GM19023 (cell line): ENCODE results near the gene PDGFD.

Source experiments
- ATAC-seq: cut with Tn5 transposase; IDR thresholded peaks from one replicate; pipeline ENCODE4 v1.9.1; 2021; ENCODE audit warnings: mild to moderate bottlenecking, moderate library complexity; ENCODE audit not compliant: unreplicated experiment

Gene PDGFD

GRCh38 chr11:104146421-104146820 lies 17.5 kb downstream of the PDGFD start:
- ATAC-seq: no peak

DNA sequence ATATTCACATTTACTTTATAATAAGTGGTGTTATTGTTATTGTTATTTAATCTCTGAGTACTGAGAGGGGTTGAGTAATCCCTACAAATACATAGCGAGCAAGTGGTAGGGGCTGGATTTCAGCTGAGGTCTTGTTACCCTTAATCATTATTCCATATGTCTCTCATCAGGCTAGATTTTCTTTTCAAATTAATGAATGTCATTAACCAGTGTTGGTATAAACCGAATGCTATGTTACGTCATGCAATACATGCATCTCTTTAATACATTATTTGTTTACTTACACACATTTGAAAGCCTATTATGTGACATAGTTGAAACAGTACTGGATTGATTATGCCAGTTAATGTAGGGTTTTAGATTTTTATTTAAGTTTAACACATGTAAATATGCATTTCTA lies 18.9 kb downstream of the PDGFD start:
- ATAC-seq: no peak

- no peak for ATAC-seq
Observed at GRCh38 chr11:104142698-104143097, 21.2 kb downstream of the PDGFD start.

DNA sequence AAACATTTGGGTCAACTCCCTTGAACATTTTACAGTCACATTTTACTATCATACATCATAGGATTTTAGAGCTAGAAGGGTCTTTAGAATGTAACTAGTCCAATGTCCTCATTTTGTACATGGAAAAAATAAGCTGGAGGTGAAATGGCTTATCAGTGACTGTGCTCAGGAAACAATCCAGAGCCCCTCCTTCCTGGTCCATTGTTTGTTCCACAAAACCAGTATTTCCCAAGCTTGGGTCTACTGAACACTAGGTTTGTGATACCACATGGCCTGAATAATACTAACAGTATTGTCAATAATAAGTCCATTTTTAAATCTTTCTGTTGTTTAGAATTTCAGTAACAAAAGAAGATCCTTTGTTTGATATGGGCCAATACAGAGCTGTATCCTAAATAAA lies 27.1 kb downstream of the PDGFD start:
- no peak for ATAC-seq

GRCh38 chr11:104134745-104135144 lies 29.2 kb downstream of the PDGFD start:
- no peak for ATAC-seq

DNA sequence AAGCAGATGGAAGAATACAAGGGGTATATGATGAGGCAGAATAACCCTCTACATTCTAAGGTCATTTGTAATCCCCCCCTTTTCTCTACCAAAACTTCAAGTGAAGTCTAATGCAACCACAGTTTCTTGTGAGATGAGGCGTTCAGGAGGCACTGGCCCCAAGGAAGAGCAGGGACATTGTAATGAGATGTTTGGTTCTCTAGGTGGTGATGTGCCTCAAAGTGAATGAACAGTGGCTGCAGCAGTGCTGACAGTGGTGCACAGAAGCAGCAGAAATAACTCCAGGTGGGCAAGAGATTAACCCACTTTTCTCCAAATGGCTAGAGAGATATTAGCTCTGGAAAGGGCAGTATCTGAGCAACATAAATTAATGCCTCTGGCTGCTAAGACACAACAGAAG lies 33.8 kb downstream of the PDGFD start:
- ATAC-seq: no peak

- ATAC-seq: no peak
Observed at GRCh38 chr11:104129145-104129544, 34.8 kb downstream of the PDGFD start.

GRCh38 chr11:104127828-104128227 lies 36.1 kb downstream of the PDGFD start:
- no peak for ATAC-seq

DNA sequence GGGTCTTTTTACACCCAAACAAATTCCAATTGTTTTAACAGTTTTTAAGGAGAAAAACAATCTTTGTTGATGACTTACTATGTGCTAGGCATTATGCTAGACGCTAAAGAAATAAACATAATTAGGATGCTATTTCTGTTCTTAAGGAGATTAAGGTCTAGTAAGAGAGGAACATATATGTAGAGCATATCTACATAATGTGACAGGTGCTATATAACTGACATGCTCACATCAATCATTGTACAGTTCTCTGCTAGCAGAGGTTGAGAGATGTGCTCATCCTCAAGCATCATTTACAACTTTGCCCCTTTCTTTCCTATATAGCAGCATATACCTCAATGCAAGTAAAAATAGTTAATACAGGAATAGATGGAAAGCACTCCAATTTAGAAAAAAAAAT lies 37.5 kb downstream of the PDGFD start:
- ATAC-seq: no peak

DNA sequence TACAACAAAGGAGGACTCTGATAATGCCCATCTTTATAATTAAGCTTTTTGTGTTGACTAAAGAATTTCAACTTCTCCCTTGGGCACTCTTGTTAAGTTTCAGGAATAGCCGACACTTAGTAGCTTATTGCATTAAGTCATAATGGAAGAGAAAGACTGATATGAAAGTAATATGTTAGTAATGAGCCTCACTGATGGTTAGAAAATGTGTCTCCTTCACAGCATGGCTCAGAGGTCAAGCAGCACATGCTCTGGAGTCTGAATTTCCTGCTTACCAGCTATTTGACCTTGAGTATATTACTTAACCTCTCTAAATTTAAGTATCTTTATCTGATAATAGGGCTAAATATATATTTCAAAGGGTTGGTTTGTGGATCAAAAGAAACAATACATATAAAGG lies 39.0 kb downstream of the PDGFD start:
- ATAC-seq: no peak

GRCh38 chr11:104122836-104123235 lies 41.1 kb downstream of the PDGFD start:
- no peak for ATAC-seq

DNA sequence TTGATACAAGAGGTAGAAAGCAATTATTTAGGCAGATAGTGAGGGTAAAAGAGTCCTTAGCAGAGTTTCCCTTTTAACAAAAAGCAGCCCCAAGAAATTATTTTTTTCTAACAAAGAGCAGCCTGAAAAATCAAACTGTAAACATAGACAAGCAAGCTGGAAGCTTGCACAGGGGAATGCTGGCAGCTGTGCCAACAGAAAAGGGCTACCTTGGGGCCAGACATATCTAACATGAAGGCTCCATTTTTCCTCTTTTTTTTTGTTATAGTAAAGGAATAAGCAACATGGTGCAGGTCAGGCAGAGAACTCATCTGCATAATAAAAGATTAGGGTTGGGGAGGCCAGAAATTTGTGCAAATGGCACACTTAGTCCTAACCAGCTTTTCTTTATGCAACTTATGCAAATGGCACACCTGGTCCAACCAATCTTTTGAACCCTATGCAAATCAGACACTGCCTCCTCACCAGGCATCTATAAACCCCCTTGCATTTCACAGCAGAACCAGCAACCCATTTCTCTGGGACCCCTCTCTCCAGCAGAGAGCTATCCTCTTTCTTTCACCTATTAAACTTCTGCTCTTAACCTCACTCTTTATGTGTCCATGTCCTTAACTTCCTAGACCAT lies 41.8 kb downstream of the PDGFD start:
- ATAC-seq: no peak

DNA sequence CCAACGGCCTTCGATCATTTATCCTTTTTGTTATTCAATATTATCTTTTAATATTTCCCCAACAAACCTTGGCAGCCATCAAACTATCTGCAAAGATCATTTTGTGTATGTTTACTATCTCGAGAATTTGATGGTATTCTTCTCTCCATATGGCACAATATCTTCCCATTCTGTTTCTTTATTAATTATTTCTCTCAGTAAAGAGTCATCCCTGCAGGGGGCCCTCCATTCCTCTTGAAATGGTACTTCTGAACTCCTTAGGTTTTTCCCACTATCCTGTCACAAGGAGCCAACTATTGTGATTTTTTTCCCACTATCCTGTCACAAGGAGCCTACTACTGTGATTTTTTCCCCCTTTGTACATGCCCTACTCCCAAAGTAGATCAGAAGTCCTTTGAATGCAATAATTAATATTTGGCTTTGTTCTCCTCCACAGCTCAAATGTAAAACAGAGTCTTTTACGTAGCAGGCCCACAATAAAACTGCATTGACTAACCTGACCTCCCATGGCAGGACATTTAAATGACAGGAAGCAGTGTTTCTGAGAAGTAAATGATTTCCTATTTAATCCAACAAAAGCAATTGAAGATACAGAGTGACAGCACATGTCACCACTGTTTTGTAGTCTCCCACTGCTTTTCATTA lies 43.3 kb downstream of the PDGFD start:
- ATAC-seq: no peak

DNA sequence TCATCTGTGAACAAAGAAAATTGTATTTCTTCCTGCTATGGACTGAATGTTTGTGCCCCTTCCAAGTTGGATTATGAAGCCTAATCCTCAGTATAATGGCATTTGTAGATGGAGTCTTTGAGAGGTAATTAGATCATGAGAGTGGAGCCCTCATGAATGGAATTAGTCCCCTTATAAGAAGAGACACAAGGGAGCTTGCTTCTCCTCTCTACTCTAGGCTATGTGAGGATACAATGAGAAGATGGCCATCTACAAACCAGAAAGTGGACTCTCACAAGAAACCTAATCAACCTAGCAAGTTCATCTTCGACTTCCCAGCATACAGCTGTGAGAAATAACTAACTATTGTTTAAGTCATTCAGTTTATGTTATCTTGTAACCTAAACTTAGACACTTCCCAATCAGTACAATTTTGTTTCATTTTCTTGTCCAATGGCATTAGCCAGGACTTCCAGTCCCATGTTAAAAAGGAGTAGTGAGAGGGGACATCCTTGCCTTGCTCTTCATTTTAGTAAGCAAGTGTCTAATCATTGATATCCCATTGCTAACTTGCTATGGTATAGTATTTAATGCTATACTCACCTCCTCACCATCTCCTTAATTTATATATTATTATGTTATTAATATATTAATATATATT lies 45.7 kb downstream of the PDGFD start:
- ATAC-seq: no peak

- ATAC-seq: no peak
Observed at GRCh38 chr11:104113541-104113940, 50.4 kb downstream of the PDGFD start.

GRCh38 chr11:104106136-104106754 lies 57.7 kb downstream of the PDGFD start:
- no peak for ATAC-seq

GRCh38 chr11:104105155-104105554 lies 58.8 kb downstream of the PDGFD start:
- ATAC-seq: no peak

DNA sequence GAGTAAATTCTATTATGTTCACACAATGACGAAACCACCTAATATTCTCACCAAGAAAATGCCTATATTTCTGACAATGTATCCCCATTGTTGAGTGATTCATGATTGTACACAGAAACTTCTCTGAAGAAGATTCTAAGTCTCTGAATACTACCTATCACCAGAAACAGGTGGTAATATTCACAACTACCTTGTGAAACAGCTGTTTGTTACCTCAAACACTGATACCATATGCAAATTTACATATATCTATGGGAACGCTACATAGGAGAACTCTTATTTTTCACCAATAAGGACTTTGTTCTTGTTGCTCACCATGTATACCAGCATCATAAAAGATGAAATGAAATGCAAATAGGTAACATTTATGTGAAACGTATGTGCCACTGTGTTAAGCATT lies 59.3 kb downstream of the PDGFD start:
- ATAC-seq: no peak

- ATAC-seq: no peak
Observed at GRCh38 chr11:104104201-104104600, 59.7 kb downstream of the PDGFD start.

GRCh38 chr11:104098555-104098954 lies 65.4 kb downstream of the PDGFD start:
- no peak for ATAC-seq

DNA sequence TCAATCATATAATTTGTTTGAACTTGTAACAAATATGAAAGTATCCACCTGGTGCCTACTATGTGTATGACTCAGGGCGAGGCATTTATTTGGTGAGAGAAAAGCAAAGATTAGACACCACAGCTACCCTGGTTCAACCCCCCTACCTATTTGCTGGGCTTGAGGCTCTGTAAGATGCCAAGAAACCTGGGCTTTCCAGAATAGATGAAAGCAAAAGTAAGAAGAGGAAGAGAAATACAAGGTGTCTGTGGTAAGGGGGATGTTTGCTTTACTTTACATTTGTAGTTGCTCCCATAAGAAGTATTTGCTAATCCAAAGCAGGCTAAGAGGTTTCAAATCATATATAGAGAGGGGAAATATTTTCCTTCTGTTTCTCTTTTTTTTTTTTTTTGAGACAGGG lies 65.8 kb downstream of the PDGFD start:
- ATAC-seq: peak; percentile 50

- no peak for ATAC-seq
Observed at GRCh38 chr11:104096900-104097299, 67.0 kb downstream of the PDGFD start.
